IMR-90 (cell line): ENCODE data around the gene SGSH. TPM values are rescaled to one million over a fixed set of nuclear protein-coding genes. Genes with fewer than 3 reads are reported as not detected.
A peak's percentile ranks its signal among the peaks of the same experiment; 100 is the strongest.

ENCODE experiments used
- ATAC-seq: fragments of 200-7000 bp; cut with Tn5 transposase; 2 replicates; pipeline ENCODE4 v1.9.1; 2020; ENCODE audit warnings: low read depth, mild to moderate bottlenecking, moderate library complexity
- Bru-seq: library from RNA; stranded (reverse); fragments of 400-500 nt; gene quantifications from one replicate; lab custom pipeline; 2021; lab: Mats Ljungman, UMichigan
- BruChase-seq, 2 experiments: library from RNA; stranded (reverse); fragments of 400-500 nt; gene quantifications; one replicate each; lab custom pipeline; 2021; lab: Mats Ljungman, UMichigan
- BruUV-seq: library from RNA; stranded (reverse); fragments of 400-500 nt; replicated peaks from 2 replicates; lab custom pipeline; 2021; lab: Mats Ljungman, UMichigan
- CTCF ChIA-PET: fragments of 300-600 bp; formaldehyde crosslinking; extraction: SDS; loops from one replicate; lab custom pipeline; 2021; ENCODE audit warnings: antibody characterized with exemption; lab: Yijun Ruan, JAX
- POLR2A ChIA-PET: fragments of 300-600 bp; sonication (Branson Sonifier 250); formaldehyde crosslinking; loops from one replicate; lab custom pipeline; 2022; ENCODE audit warnings: antibody characterized with exemption; ENCODE audit not compliant: unreplicated experiment; lab: Charles Lee
- DNase-seq: peaks from one replicate; pipeline ENCODE4 v3.0.0; 2013
- H2AFZ ChIP-seq: replicated peaks from 2 replicates; pipeline ENCODE3; 2013; ENCODE audit warnings: low read length, mild to moderate bottlenecking; ENCODE audit not compliant: poor library complexity
- H2AK5ac ChIP-seq: 2 replicates; pipeline ENCODE4 v1.6.1; 2013; ENCODE audit warnings: low read depth, low read length, inconsistent platforms
- H2AK9ac ChIP-seq: replicated peaks from 2 replicates; pipeline ENCODE3; 2013; ENCODE audit warnings: mild to moderate bottlenecking, low read depth, low read length, moderate library complexity; ENCODE audit not compliant: poor library complexity
- H2BK120ac ChIP-seq: 2 replicates; pipeline ENCODE4 v1.6.1; 2013; ENCODE audit warnings: low read depth, low read length, inconsistent platforms
- H2BK15ac ChIP-seq: 3 replicates; pipeline ENCODE4 v1.6.1; 2013; ENCODE audit warnings: low read depth, low read length, inconsistent platforms
- H2BK20ac ChIP-seq: 2 replicates; pipeline ENCODE4 v1.6.1; 2013; ENCODE audit warnings: low read depth, mild to moderate bottlenecking, inconsistent platforms, low read length, moderate library complexity
- H2BK5ac ChIP-seq: 2 replicates; pipeline ENCODE4 v1.6.1; 2013; ENCODE audit warnings: mild to moderate bottlenecking, low read depth, low read length, inconsistent platforms; ENCODE audit not compliant: poor library complexity, severe bottlenecking
- H3K14ac ChIP-seq: replicated peaks from 2 replicates; pipeline ENCODE4 v1.6.1; 2013; ENCODE audit warnings: low read depth, low read length, inconsistent platforms
- H3K18ac ChIP-seq: 2 replicates; pipeline ENCODE4 v1.6.1; 2013; ENCODE audit warnings: low read depth, low read length, control low read depth
- H3K23ac ChIP-seq: 2 replicates; pipeline ENCODE4 v1.6.1; 2013; ENCODE audit warnings: low read depth, low read length, inconsistent platforms
- H3K27ac ChIP-seq: 2 replicates; pipeline ENCODE4 v1.5.1; 2013; ENCODE audit warnings: mild to moderate bottlenecking, control low read depth, low read length; ENCODE audit not compliant: insufficient read depth
- H3K27me3 ChIP-seq: 2 replicates; pipeline ENCODE4 v1.6.1; 2013; ENCODE audit warnings: low read length; ENCODE audit not compliant: control insufficient read depth, insufficient read depth
- H3K36me3 ChIP-seq: 2 replicates; pipeline ENCODE4 v1.6.1; 2013; ENCODE audit warnings: low read length, mixed read lengths; ENCODE audit not compliant: control insufficient read depth, insufficient read depth
- H3K4ac ChIP-seq: 2 replicates; pipeline ENCODE4 v1.6.1; 2013; ENCODE audit warnings: low read depth, low read length, inconsistent platforms
- H3K4me1 ChIP-seq: 2 replicates; pipeline ENCODE4 v1.6.1; 2013; ENCODE audit warnings: low read length, mixed read lengths; ENCODE audit not compliant: control insufficient read depth, insufficient read depth
- H3K4me2 ChIP-seq: 2 replicates; pipeline ENCODE4 v1.6.1; 2013; ENCODE audit warnings: low read depth, mild to moderate bottlenecking, control low read depth, low read length, moderate library complexity
- H3K4me3 ChIP-seq: 2 replicates; pipeline ENCODE4 v1.5.1; 2013; ENCODE audit warnings: low read depth, mild to moderate bottlenecking, control low read depth, low read length, moderate library complexity; ENCODE audit not compliant: insufficient read depth
- H3K56ac ChIP-seq: 2 replicates; pipeline ENCODE4 v1.6.1; 2013; ENCODE audit warnings: low read length, inconsistent platforms; ENCODE audit not compliant: insufficient read depth; ENCODE audit errors: extremely low read depth
- H3K79me1 ChIP-seq, 2 experiments: 2 replicates each; pipeline ENCODE4 v1.6.1; 2013; ENCODE audit warnings: low read length in 2 of 2, inconsistent platforms in 1 of 2, low read depth in 1 of 2
- H3K9ac ChIP-seq: 2 replicates; pipeline ENCODE4 v1.6.1; 2013; ENCODE audit warnings: low read depth, low read length, control low read depth
- H3K9me1 ChIP-seq: 2 replicates; pipeline ENCODE4 v1.6.1; 2013; ENCODE audit warnings: low read length, inconsistent platforms; ENCODE audit not compliant: insufficient read depth
- H3K9me3 ChIP-seq: 2 replicates; pipeline ENCODE4 v1.6.1; 2013; ENCODE audit warnings: low read length; ENCODE audit not compliant: control insufficient read depth, insufficient read depth
- H4K20me1 ChIP-seq: 2 replicates; pipeline ENCODE4 v1.6.1; 2013; ENCODE audit warnings: low read length, inconsistent platforms; ENCODE audit not compliant: insufficient read depth
- H4K5ac ChIP-seq: 2 replicates; pipeline ENCODE4 v1.6.1; 2013; ENCODE audit warnings: mild to moderate bottlenecking, low read depth, low read length, control low read depth
- H4K8ac ChIP-seq, 2 experiments: 2 replicates each; pipeline ENCODE4 v1.6.1; 2013; ENCODE audit warnings: low read depth in 2 of 2, low read length in 2 of 2, control low read depth in 1 of 2, inconsistent platforms in 1 of 2
- H4K91ac ChIP-seq: 2 replicates; pipeline ENCODE4 v1.6.1; 2013; ENCODE audit warnings: low read depth, low read length, inconsistent platforms; ENCODE audit not compliant: insufficient read depth
- BHLHE40 ChIP-seq: fragments of 150-350 bp; IDR thresholded peaks from 2 replicates; pipeline ENCODE4 v1.6.1; 2016; ENCODE audit warnings: mild to moderate bottlenecking, low read depth, low read length
- MXI1 ChIP-seq: IDR thresholded peaks from 2 replicates; pipeline ENCODE4 v1.6.1; 2012; ENCODE audit warnings: low read depth, mild to moderate bottlenecking, low read length, moderate library complexity, borderline replicate concordance
- WGBS, 2 experiments: methylation state at CpG; one replicate each; pipeline versions ENCODE4 v1.1.5 to v1.1.7; 2013; ENCODE audit warnings: missing lambda C conversion rate in 2 of 2; ENCODE audit not compliant: insufficient read length in 1 of 2; ENCODE audit errors: extremely low coverage in 2 of 2; 5-methylcytosine and 5-hydroxymethylcytosine counted together
- dilution Hi-C: fragments of 300-500 bp; cut with HindIII; formaldehyde crosslinking; loops from one replicate; pipeline ENCODE4 v1.14.3; 2018; ENCODE audit warnings: low sequenced_read_pairs; ENCODE audit not compliant: unreplicated experiment
- in situ Hi-C: fragments of 300-500 bp; cut with MboI; formaldehyde crosslinking; loops from 3 replicates; pipeline ENCODE4 v1.14.3; 2019; ENCODE audit warnings: low sequenced_read_pairs, inconsistent platforms, mixed read lengths
- intact Hi-C: fragments of 100-400 bp; cut with micrococcal nuclease; formaldehyde crosslinking; loops from 2 replicates; pipeline ENCODE4 v1.10.0; 2022
- long read RNA-seq: library from polyadenylated mRNA; unstranded; transcript quantifications from one replicate; pipeline ENCODE4 v2.0.0, GENCODE V29; 2021; ENCODE audit not compliant: unreplicated experiment
- polyA plus RNA-seq, 3 experiments: library from polyadenylated mRNA; depleted of rRNA; stranded (reverse); fragments of >200 nt; gene quantifications; 2 replicates each; pipeline ENCODE4 v1.2.3, GENCODE V29; 2012; ENCODE audit warnings: low replicate concordance in 1 of 3
- total RNA-seq: library from RNA; depleted of rRNA; stranded (reverse); fragments of >200 nt; gene quantifications from 2 replicates; pipeline ENCODE4 v1.2.3, GENCODE V29; 2012; rRNA removed
- TF ChIP-seq, protein P1 (sequence below): conservative IDR thresholded peaks from 2 replicates; pipeline ENCODE4 v1.5.1; 2012; ENCODE audit warnings: mild to moderate bottlenecking, low read depth, low read length, improper control_type of control experiment
- TF ChIP-seq, protein P2 (sequence below): fragments of 150-350 bp; IDR thresholded peaks from 2 replicates; pipeline ENCODE4 v1.6.1; 2017; ENCODE audit warnings: mild to moderate bottlenecking, antibody characterized with exemption, low read length, low read depth

Gene SGSH
- total RNA-seq (3.0 and 3.9 TPM in 2 replicates), polyA plus RNA-seq (2012; rRNA removed) (41.5 TPM in 2 replicates), Bru-seq, nascent RNA (percentile 65 among the genes with signal in this experiment), BruChase-seq, experiment 1, labeled RNA remaining after a 6-hour chase (percentile 83 among the genes with signal in this experiment), BruChase-seq, experiment 2, labeled RNA remaining after a 2-hour chase (percentile 80 among the genes with signal in this experiment)
- polyA plus RNA-seq (2012; cell fraction: cytosol; rRNA removed) = 45.7 and 54.0 TPM in 2 replicates
- 159 and 195 TPM in 2 replicates for polyA plus RNA-seq (2012; cell fraction: nucleus; rRNA removed; ENCODE audit: low replicate concordance)
- long read RNA-seq, transcript SGSH-201 (8 exons, 2,784 nt) = major isoform, 43 of 93 reads
- long read RNA-seq, partial matches to known transcripts = 17 of 93 reads
- long read RNA-seq, other reads (novel, unspliced or antisense) = 33 of 93 reads

DNA sequence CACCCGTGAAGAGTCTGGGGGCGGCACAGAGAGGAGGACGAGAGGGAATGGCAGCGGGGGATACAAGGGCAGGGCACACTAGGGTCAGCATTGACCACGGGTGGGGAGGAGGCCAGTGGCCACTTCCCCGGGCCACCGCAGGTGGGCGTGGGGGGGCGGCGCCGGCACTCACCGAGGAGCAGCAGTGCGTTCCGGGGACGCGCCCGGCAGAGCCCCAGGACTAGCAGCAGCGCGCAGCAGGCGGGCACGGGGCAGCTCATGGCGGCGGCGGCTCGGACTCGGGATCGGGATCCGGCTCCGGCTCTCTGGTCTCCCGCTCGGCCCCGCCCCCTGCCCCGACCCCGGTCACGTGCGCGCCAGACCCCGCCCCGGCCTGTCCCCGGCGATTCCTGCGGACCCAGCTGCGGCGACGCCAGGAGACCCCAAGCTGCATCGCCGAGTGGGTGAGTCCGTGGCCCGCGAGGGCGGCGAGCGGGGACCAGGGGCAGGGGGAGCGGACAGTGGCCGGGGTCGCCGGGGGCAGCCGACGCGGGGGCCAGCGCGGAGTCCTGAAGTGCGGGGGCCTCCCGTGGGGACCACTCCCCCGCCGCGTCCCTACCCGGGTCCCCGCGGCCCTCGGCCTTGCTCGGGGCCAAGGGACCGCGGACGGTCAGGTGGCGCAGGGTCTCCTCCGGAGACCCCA lies at the start of gene SGSH, which contains the start of gene SLC26A11:
Gene SGSH, minus strand, starts transcription at position 280 of the 682 bp plus-strand sequence. Its CDS starts 20 bp downstream, at position 260.
Gene SLC26A11, plus strand, starts transcription at position 374 of the 682 bp plus-strand sequence. CDS start 1,134 bp downstream, outside the sequence.
- CTCF ChIA-PET = no interaction called here
- in situ Hi-C loops (no loop called here), intact Hi-C loops (loop anchor here (5.0 kb wide), 1 partner anchor 42 kb away; the partner anchor contains the start of gene RNF213), dilution Hi-C loops (no loop called here)
- Histone ChIP-seq H3K4me1 (peaks cover 6% of the 10 kb centered on the region; the same call in 1 of the 2 replicates), H3K18ac (peak within 1 kb of the TSS; percentile 12), H3K4me2 (peak within 1 kb of the TSS; percentile 83), H3K23ac (peak within 1 kb of the TSS; percentile 39), H3K9me3 (no peaks in the 10 kb centered on the region), H3K9ac (peak within 1 kb of the TSS; percentile 78), H3K56ac (peak within 1 kb of the TSS; percentile 34), H2AK9ac (peak within 1 kb of the TSS; percentile 97), H4K8ac (peak within 1 kb of the TSS; percentile 32 to 37; a peak in 1 of 4 replicates), H2BK120ac (peak within 1 kb of the TSS; percentile 44; the same call in 1 of the 2 replicates), H3K4me3 (peak within 1 kb of the TSS; percentile 67), H3K4ac (peak within 1 kb of the TSS; percentile 70), H4K20me1 (peaks cover 30% of the 10 kb centered on the region), H3K14ac (peak within 1 kb of the TSS; percentile 71), H2AK5ac (peak within 1 kb of the TSS; percentile 76), H4K5ac (peak within 1 kb of the TSS; percentile 16), H3K36me3 (peaks cover 30% of the 10 kb centered on the region), H3K27me3 (no peaks in the 10 kb centered on the region), H2AFZ (peak within 1 kb of the TSS; percentile 95), H3K9me1 (peaks cover 30% of the 10 kb centered on the region), H3K27ac (peak within 1 kb of the TSS; percentile 67), H2BK5ac (peak within 1 kb of the TSS; percentile 52), H4K91ac (peak within 1 kb of the TSS; percentile 50; the same call in 1 of the 2 replicates), H2BK20ac (0 out of 2 replicates have a peak within 1 kb of the TSS, but pooled peaks have one; percentile 28), H3K79me1 (peaks cover 22 to 65% of the 10 kb centered on the region in 2 experiments), H2BK15ac (no peak within 1 kb of the TSS; the same call in 2 of the 3 replicates)
- no TSS peak for BruUV-seq
- peak; percentile 45 for DNase-seq
- ATAC-seq = peak; percentile 92
- POLR2A ChIA-PET = interaction anchor here (0.6 kb wide), 1 partner anchor 72 kb away, joined by 7 read pairs; no protein-coding TSS in a partner anchor
- TF ChIP-seq, protein P1, sequence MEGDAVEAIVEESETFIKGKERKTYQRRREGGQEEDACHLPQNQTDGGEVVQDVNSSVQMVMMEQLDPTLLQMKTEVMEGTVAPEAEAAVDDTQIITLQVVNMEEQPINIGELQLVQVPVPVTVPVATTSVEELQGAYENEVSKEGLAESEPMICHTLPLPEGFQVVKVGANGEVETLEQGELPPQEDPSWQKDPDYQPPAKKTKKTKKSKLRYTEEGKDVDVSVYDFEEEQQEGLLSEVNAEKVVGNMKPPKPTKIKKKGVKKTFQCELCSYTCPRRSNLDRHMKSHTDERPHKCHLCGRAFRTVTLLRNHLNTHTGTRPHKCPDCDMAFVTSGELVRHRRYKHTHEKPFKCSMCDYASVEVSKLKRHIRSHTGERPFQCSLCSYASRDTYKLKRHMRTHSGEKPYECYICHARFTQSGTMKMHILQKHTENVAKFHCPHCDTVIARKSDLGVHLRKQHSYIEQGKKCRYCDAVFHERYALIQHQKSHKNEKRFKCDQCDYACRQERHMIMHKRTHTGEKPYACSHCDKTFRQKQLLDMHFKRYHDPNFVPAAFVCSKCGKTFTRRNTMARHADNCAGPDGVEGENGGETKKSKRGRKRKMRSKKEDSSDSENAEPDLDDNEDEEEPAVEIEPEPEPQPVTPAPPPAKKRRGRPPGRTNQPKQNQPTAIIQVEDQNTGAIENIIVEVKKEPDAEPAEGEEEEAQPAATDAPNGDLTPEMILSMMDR = no peak
- TF ChIP-seq, protein P2, sequence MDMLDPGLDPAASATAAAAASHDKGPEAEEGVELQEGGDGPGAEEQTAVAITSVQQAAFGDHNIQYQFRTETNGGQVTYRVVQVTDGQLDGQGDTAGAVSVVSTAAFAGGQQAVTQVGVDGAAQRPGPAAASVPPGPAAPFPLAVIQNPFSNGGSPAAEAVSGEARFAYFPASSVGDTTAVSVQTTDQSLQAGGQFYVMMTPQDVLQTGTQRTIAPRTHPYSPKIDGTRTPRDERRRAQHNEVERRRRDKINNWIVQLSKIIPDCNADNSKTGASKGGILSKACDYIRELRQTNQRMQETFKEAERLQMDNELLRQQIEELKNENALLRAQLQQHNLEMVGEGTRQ = peak; percentile 83
- TF ChIP-seq MXI1 (peak; percentile 46; the same call in 1 of the 2 replicates), BHLHE40 (peak; percentile 36; the same call in 1 of the 2 replicates)
- 1% methylated on average over 41 of the region's 77 CpGs; no CpG with 5 or more reads in 1 of the 2 experiments for WGBS, 2 experiments
